Activated naive CD4-positive, alpha-beta T cell treated with anti-CD3 and anti-CD28 coated beads, Interleukin-2, amount 50 U/mL, for 72 hours (primary cell): ENCODE measurements around the gene WASHC2C. TPM values are rescaled to one million over a fixed set of nuclear protein-coding genes. Genes with fewer than 3 reads are reported as not detected.
"Not testable (repeated sequence)": the region's sequence is repeated elsewhere in the genome, so short reads cannot be mapped to it uniquely, and the experiment has no call there.

ENCODE experiments used
- ATAC-seq, 2 donors: fragments of 150-1000 bp; cut with Tn5 transposase; 2 replicates each; pipeline ENCODE4 v1.10.0; 2021; ENCODE audit warnings: mild to moderate bottlenecking in 2 of 2, moderate library complexity in 2 of 2
- DNase-seq, 2 donors: peaks; one replicate each; pipeline ENCODE4 v3.0.0; 2021 to 2022; ENCODE audit warnings: low spot score in 2 of 2
- H3K27ac Mint-ChIP-seq, 2 donors: one replicate each; pipeline ENCODE4 v1.8.0; 2022; ENCODE audit warnings: mild to moderate bottlenecking in 2 of 2, mixed read lengths in 2 of 2
- H3K36me3 Mint-ChIP-seq, 2 donors: one replicate each; pipeline ENCODE4 v1.8.0; 2022; ENCODE audit warnings: mixed read lengths in 2 of 2
- H3K9me3 Mint-ChIP-seq, 2 donors: one replicate each; pipeline ENCODE4 v1.8.0; 2022; ENCODE audit warnings: mixed read lengths in 2 of 2
- total RNA-seq, 2 donors: library from RNA; stranded (reverse); gene quantifications; one replicate each; pipeline ENCODE4 v1.2.3, GENCODE V29; 2022

Gene WASHC2C
- total RNA-seq, 2 donors from 2014 or later = 31.3 to 31.7 TPM

DNA sequence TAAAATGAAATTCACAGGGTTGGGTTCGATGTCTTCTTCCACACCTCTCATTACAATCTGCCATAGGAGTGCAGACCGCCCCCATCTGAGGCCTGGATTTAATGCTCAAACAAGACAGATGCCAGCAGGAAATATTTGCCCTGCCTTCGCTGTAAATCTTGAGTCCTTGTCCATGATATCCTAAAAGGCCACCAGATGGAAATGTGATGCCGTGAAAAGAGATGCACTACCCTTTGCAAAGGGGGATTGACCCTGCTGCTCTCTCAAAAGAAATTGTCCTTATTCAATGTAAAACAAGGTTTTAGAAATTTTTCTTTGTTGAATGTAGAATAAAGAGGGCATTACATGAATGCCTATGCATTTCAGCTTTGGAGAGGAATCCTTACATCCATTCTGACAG lies 82.8 kb downstream of the WASHC2C start:
- no peaks in the 10 kb centered on the region for H3K36me3 Mint-ChIP-seq
- H3K27ac Mint-ChIP-seq = no peak overlapping the region
- ATAC-seq (no peak), DNase-seq (no peak)
- H3K9me3 Mint-ChIP-seq = no peaks in the 10 kb centered on the region

DNA sequence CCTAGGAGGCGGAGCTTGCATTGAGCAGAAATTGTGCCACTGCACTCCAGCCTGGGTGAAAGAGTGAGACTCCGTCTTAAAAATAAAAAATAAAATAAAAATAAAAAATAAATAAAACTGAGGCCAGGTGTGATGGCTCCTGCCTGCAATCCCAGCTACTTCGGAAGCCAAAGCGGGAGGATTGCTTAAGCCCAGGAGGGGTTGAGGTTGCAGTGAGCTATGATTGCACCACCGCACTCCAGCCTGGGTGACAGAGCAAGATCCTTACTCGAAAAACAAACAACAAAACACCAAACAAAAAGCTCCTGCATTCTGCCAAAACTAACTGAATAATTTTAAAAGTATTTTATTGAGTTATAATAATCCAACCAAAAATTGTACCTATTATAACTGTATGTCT lies 84.0 kb downstream of the WASHC2C start:
- DNase-seq (no peak), ATAC-seq (no peak)
- H3K36me3 Mint-ChIP-seq = no peaks in the 10 kb centered on the region

DNA sequence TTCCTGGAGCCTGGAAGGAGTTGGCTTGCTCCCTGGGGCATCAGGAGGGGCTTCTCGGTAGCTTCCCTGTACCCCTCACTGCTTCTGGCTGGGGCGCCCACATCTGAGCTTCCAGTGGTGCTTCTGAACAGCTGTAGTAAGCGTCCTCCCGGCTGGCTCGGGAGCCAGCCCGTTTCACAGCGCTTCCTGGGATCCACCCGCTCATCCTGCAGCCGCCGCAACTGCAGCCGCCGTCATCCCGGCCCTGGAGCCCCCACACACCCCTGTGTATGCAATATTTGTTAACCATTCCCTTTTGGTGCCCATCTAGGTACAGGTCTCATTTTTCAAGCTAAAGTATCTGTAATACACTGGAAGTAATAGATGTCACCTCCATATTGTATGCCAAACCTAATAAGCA lies 85.9 kb downstream of the WASHC2C start:
- H3K27ac Mint-ChIP-seq, H3K9me3 Mint-ChIP-seq, DNase-seq, ATAC-seq, H3K36me3 Mint-ChIP-seq: not testable (repeated sequence)

More for the DNA sequence above, 84.0 kb downstream of the WASHC2C start:
- Mint-ChIP-seq H3K27ac (no peak overlapping the region), H3K9me3 (no peaks in the 10 kb centered on the region)

DNA sequence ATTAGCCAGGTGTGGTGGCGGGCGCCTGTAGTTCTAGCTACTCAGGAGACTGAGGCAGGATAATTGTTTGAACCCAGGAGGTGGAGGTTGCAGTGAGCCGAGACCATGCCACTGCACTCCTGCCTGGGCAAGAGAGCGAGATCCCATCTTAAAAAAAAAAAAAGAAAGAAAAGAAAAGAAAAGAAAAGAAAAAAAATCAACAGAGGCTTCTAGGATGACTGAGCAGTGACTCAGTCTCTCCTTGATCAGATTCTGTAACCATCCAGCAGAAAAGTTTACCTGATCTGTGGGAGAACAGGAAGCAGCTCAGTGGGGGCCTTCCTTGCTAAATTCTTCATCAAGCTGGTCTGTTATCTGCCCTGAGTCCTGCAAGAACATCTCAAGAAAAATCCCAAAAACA lies 87.1 kb downstream of the WASHC2C start:
- not testable (repeated sequence) for DNase-seq, H3K36me3 Mint-ChIP-seq, ATAC-seq, H3K9me3 Mint-ChIP-seq, H3K27ac Mint-ChIP-seq

- Mint-ChIP-seq H3K9me3 (no peaks in the 10 kb centered on the region), H3K27ac (peak overlapping the region in 1 of 2 donors; percentile 26), H3K36me3 (no peaks in the 10 kb centered on the region)
- ATAC-seq (no peak), DNase-seq (no peak)
These were observed 90.2 kb downstream of the WASHC2C start for GRCh38 chr10:45817130-45817859.

DNA sequence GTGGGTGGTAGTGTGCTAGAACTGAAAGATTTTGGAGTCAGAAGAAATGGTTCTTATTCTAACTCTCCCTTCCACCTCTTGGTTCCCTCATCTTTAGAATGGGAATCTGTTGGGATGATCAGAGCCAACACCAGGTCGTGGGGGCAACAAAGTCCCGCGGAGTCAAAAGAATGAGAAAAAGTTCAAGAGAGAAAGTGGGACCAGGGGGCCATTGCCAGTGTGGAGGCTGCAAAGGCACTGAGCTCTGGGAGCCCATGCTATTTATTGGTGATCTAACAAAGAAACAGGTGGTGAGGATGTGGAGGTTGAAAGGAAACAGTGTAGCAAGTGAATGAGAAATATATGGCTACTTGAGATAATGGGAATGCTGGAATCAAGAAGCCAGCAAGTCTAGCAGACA lies 90.8 kb downstream of the WASHC2C start:
- Mint-ChIP-seq H3K9me3 (no peaks in the 10 kb centered on the region), H3K27ac (no peak overlapping the region), H3K36me3 (no peaks in the 10 kb centered on the region)
- DNase-seq (no peak), ATAC-seq (no peak)

GRCh38 chr10:45819552-45819951 lies 92.5 kb downstream of the WASHC2C start:
- ATAC-seq (no peak), DNase-seq (no peak)
- Mint-ChIP-seq H3K27ac (no peak overlapping the region), H3K9me3 (no peaks in the 10 kb centered on the region), H3K36me3 (no peaks in the 10 kb centered on the region)

GRCh38 chr10:45820107-45820830 lies 93.2 kb downstream of the WASHC2C start:
- H3K9me3 Mint-ChIP-seq, H3K27ac Mint-ChIP-seq, DNase-seq, H3K36me3 Mint-ChIP-seq, ATAC-seq: not testable (repeated sequence)

DNA sequence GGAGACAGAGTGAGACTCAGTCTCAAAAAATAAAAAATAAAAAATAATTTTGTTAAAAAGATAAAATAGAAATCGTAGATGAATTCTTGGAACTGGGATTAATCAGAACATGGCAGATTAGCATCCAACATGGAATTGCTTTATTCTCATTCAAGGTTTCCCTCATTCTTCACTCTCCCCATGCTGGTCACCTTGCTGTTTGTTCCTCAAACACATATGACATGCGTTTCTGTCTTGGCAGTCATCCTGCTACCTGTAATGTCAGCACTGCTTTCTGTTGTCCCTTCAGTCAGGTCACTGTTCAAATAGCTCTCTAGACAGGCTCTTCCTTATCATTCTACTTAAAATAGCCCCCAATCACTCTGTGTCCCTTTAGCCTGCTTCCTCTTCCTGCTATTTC lies 95.9 kb downstream of the WASHC2C start:
- ATAC-seq, H3K9me3 Mint-ChIP-seq, H3K36me3 Mint-ChIP-seq, H3K27ac Mint-ChIP-seq, DNase-seq: not testable (repeated sequence)

Other genes starting within 250 kb of the WASHC2C start
- gene ZFAND4, start 54.5 kb upstream of the WASHC2C start, total RNA-seq = 10 to 100 TPM; 12.4 to 19.5 TPM
- gene AGAP4, start 120.2 kb downstream of the WASHC2C start, total RNA-seq = 10 to 100 TPM; 15.5 to 16.3 TPM
- gene TIMM23, start 245.2 kb downstream of the WASHC2C start, total RNA-seq = 10 to 100 TPM; 49.6 to 70.6 TPM